Stimulated activated CD8-positive, alpha-beta memory T cell treated with anti-CD3 and anti-CD28 coated beads, Interleukin-15, amount 100 ng/mL, for 4 hours (primary cell): ENCODE measurements around the gene OSBPL5.
A peak's percentile ranks its signal among the peaks of the same experiment; 100 is the strongest.
"Not testable (repeated sequence)": the region's sequence is repeated elsewhere in the genome, so short reads cannot be mapped to it uniquely, and the experiment has no call there.

ENCODE experiments used
- DNase-seq, 2 donors: peaks; one replicate each; pipeline ENCODE4 v3.0.0-alpha.2; 2020; ENCODE audit warnings: low read depth in 2 of 2

The OSBPL5 gene

GRCh38 chr11:3083321-3083720 lies 81.8 kb downstream of the OSBPL5 start:
- no peak for DNase-seq

GRCh38 chr11:3081386-3081751 lies 83.7 kb downstream of the OSBPL5 start:
- DNase-seq, result no peak

- no peak for DNase-seq
Observed at GRCh38 chr11:3080733-3081385, 84.3 kb downstream of the OSBPL5 start.

GRCh38 chr11:3080104-3080503 lies 85.0 kb downstream of the OSBPL5 start:
- DNase-seq, result no peak

GRCh38 chr11:3077846-3078440 lies 87.2 kb downstream of the OSBPL5 start:
- no peak for DNase-seq

GRCh38 chr11:3077189-3077836 lies 87.8 kb downstream of the OSBPL5 start:
- no peak for DNase-seq

- DNase-seq, result no peak
Observed at GRCh38 chr11:3074912-3075589, 90.1 kb downstream of the OSBPL5 start.

GRCh38 chr11:3073029-3073435 lies 92.1 kb downstream of the OSBPL5 start:
- DNase-seq, result no peak

GRCh38 chr11:3069425-3069824 lies 95.7 kb downstream of the OSBPL5 start:
- no peak for DNase-seq

GRCh38 chr11:3066308-3066707 lies 98.8 kb downstream of the OSBPL5 start:
- not testable (repeated sequence) for DNase-seq

GRCh38 chr11:3064709-3065108 lies 100.4 kb downstream of the OSBPL5 start:
- not testable (repeated sequence) for DNase-seq

GRCh38 chr11:3063876-3064275 lies 101.2 kb downstream of the OSBPL5 start:
- not testable (repeated sequence) for DNase-seq

- DNase-seq, result not testable (repeated sequence)
Observed at GRCh38 chr11:3063432-3063831, 101.7 kb downstream of the OSBPL5 start.

GRCh38 chr11:3060436-3061025 lies 104.6 kb downstream of the OSBPL5 start:
- no peak for DNase-seq

- DNase-seq, result no peak
Observed at GRCh38 chr11:3058753-3059664, 106.1 kb downstream of the OSBPL5 start.

GRCh38 chr11:3057069-3057963 lies 107.8 kb downstream of the OSBPL5 start, which contains the start of gene CARS1:
Gene CARS1 (minus strand): TSS chr11:3057423. CDS start chr11:3057367, 56 bp downstream.
- peak; percentile 85 to 87 for DNase-seq

GRCh38 chr11:3056296-3057068 lies 108.6 kb downstream of the OSBPL5 start:
- DNase-seq, result no peak

- DNase-seq, result no peak
Observed at GRCh38 chr11:3055891-3056290, 109.2 kb downstream of the OSBPL5 start.

- no peak for DNase-seq
Observed at GRCh38 chr11:3052567-3052966, 112.5 kb downstream of the OSBPL5 start.
